Activated CD8-positive, alpha-beta memory T cell treated with anti-CD3 and anti-CD28 coated beads for 36 hours (primary cell): ENCODE data around the gene DIO3. TPM values are rescaled to one million over a fixed set of nuclear protein-coding genes. Genes with fewer than 3 reads are reported as not detected.

ENCODE experiments used
- CTCF ChIA-PET: fragments of 350-600 bp; sonication (Branson Sonifier 250); formaldehyde crosslinking; loops from one replicate; lab custom pipeline; 2021; ENCODE audit warnings: antibody characterized with exemption; lab: Charles Lee
- POLR2A ChIA-PET: fragments of 350-600 bp; sonication (Branson Sonifier 250); formaldehyde crosslinking; loops from one replicate; lab custom pipeline; 2021; ENCODE audit warnings: antibody characterized with exemption; lab: Charles Lee
- total RNA-seq, 2 experiments: library from RNA; stranded (reverse); gene quantifications; one replicate each; pipeline ENCODE4 v1.2.3, GENCODE V29; 2021

DIO3 gene
- total RNA-seq = not detected

GRCh38 chr14:101561145-101561896, at the start of gene DIO3:
DIO3 (plus strand) TSS chr14:101561495.
- POLR2A ChIA-PET = no interaction called here
- CTCF ChIA-PET = no interaction called here

- ChIA-PET CTCF (interaction anchor here (0.6 kb wide), 1 partner anchor 293 kb away, joined by 6 read pairs; no protein-coding TSS in a partner anchor), POLR2A (no interaction called here)
Observed at GRCh38 chr14:101511620-101512375, 49.5 kb upstream of the DIO3 start.

- ChIA-PET CTCF (no interaction called here), POLR2A (no interaction called here)
Observed at GRCh38 chr14:101512376-101512695, 49.0 kb upstream of the DIO3 start.

GRCh38 chr14:101514136-101514535, 47.2 kb upstream of the DIO3 start:
- POLR2A ChIA-PET = no interaction called here
- CTCF ChIA-PET = no interaction called here

DNA sequence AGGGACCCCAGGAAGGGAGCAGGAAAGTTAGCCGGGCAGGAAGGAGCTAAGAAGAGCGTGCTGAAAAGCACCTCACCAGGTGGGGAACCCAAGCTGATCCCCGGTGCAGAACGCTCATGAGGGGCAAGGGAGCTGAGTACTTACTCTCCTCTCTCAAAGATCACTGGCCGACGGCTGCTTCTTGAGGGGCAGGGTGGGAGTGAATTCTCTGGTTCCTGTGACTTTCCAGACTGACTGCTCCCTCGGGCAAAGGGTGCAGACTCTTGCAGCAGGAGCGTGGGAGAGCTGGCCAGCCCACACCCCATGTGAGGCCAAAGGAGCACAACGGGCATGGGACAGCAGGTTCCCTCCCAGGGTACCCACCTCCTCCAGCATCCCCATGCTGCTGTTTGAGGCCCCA, 44.9 kb upstream of the DIO3 start:
- ChIA-PET CTCF (no interaction called here), POLR2A (no interaction called here)

- CTCF ChIA-PET = no interaction called here
Observed at GRCh38 chr14:101518611-101519473, 42.5 kb upstream of the DIO3 start.

DNA sequence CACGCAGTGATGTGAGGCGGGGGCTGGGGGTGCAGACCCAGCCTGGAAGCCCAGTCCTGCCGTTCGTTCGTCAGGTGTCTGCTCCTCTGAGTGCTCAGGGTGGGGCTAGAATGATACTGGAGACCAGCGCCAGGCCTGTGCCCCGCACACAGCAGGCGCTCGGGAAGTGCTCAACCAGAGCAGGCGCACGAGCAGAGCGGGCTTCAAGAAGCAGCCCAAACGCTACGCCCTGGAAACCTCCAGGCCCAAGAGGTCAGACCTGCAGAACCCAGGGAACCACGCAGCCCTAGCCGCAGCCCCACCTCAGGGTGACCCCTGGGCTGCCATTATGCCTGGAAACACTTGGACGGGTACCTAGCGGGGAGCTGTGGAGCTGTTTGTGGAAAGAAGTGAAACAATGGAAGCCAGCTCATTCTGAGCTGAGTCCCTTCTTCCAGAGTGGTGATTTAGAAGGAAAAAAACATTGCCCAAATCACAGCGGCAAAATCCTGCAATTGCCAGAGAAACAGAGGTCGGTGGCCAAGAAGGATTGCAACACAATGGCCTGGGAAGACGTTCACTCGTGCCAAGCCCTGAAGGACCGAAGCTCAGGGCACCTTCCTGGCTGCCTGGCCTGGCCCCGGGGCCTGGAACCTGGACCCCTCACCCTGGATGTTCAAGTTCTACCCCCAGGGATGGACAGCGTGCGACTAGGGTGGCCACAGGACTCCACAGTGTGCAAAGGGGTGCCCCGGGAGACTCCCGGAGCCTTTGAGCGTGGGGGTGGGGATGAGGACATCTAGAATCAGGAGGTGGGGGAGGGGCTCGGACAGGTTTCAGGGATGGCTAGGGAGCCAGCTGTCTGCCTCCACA, 40.4 kb upstream of the DIO3 start:
- CTCF ChIA-PET = no interaction called here
- POLR2A ChIA-PET = no interaction called here

More at GRCh38 chr14:101518611-101519473, 42.5 kb upstream of the DIO3 start:
- POLR2A ChIA-PET = no interaction called here

- CTCF ChIA-PET = no interaction called here
Observed at GRCh38 chr14:101521473-101521915, 39.8 kb upstream of the DIO3 start.

DNA sequence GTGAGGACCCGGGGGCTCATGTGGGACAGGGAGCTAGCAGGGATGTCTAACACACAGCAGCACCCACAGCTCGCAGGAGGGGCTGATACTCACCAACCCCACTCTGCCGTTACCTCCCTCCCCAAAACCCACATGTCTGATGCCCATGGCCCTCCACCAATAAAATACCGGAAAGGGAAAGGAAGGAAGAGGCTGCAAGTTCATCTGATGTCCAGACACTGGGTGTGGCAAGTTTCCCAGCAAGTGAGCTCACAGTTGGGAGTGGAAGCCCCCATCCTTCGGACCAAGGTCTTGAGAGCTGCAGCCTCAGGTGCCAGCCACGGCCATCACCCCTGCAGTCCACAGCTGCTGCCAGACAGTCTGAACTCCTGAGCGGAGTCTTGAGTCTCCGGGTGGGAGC, 39.3 kb upstream of the DIO3 start:
- ChIA-PET POLR2A (no interaction called here), CTCF (no interaction called here)

More at GRCh38 chr14:101521473-101521915, 39.8 kb upstream of the DIO3 start:
- POLR2A ChIA-PET = no interaction called here

GRCh38 chr14:101525640-101526527, 35.4 kb upstream of the DIO3 start:
- POLR2A ChIA-PET = no interaction called here
- CTCF ChIA-PET = no interaction called here

DNA sequence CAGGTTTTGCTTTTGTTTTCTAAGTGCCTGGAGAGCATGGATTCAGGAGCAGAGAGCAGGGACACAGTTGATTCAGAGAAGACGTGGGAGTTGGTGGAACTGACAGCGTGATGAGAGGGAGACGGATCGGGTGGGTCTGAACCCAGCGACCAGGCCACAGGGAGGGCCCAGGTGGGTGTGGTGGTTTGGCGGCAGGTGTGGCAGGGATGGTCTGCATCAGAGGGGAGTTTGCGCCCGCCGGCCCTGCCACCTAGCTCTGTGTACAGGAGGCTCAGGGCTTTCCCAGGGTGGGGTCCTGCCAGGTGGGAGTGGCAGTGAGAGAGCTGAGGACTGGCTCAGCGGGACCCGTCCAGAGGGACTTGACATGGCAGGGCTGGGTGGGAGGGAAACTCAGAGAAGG, 33.3 kb upstream of the DIO3 start:
- ChIA-PET CTCF (no interaction called here), POLR2A (no interaction called here)

DNA sequence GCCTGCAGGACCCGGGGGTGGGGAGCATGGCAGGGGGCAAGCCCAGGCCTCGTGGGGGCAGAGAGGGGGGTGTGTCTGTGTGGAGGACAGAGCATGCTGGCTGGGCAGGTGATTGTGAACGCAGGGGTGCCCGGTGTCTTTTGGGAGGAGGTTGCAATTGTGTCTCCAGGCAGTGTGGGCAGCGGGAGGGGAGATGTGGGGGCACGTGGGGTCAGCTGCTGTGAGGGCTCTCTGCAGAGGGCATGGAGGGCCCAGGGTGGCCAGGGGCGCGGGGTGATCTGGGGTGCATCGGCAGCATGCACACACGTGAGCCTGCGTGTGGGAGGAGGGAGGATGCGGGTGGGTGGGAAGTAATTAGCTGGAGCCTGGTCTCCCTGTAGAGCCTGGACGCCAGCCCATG, 32.2 kb upstream of the DIO3 start:
- CTCF ChIA-PET = no interaction called here
- POLR2A ChIA-PET = no interaction called here

DNA sequence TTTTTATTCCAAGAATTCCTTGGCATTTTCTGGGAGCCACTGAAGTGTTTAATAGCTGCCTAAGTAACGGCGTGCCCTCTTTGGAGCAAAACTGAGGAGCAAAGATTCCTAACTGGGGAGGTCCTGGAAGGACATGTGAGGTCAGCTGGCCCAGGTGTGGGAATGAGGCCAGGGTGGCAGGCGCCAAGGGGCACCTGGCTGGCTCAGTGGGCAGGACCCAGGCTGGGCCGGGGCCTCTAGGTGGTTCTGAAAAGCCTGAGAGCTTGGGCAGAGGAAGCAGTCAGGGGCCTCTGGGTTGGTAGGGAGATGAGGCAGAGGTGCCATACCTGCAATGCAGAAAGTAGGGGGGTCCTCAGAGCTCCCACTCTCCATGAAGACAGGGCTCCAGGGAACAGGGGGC, 27.1 kb upstream of the DIO3 start:
- CTCF ChIA-PET = no interaction called here
- POLR2A ChIA-PET = no interaction called here

- ChIA-PET CTCF (no interaction called here), POLR2A (no interaction called here)
Observed at GRCh38 chr14:101535232-101535631, 26.1 kb upstream of the DIO3 start.

DNA sequence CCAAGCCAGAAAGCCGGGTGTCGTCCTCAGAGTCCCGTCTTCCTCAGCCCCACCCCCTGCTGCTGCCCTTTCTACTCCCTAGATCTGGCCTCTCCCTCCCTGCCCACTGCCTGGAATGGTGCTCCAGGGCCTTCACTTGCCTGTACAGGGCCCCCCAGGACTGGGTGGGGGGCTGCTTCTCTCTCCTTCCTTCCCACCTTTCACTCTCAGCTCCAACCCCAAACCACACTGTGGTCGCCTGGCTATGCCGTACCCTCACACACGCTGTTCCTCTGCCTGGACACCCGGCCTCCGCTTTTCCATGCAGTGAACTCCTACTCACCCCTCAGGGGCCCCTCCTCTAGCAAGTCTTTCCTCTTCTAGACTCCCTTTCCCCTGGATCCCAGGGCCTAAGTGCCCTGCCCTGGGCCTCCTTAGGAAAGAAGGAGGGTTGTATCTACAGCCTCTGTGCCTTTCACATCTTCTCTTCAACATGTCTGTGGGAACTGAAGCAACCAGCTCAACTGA, 25.5 kb upstream of the DIO3 start:
- POLR2A ChIA-PET = no interaction called here

DNA sequence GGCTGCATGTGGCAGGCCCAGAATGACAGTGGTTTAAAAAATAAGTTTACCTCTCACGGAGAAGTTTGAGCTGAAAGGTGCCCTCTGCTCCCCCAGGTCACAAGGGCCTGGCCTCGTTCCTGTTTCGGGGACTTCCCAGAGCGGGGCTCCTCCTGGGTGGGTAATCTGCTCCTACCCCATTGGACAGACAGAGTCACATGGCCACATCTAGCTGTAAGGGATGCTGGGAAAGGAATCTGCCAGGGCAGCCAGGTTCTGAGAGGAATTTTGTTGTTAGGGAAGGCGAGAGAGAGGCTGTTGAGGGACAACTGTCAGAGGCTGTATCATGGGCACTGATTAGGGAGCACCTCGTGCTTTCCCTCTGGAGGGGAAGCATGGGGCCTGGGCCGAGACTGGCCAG, 24.0 kb upstream of the DIO3 start:
- CTCF ChIA-PET = no interaction called here
- POLR2A ChIA-PET = no interaction called here

More for the DNA sequence above, 25.5 kb upstream of the DIO3 start:
- CTCF ChIA-PET = no interaction called here

- CTCF ChIA-PET = no interaction called here
- POLR2A ChIA-PET = no interaction called here
Observed at GRCh38 chr14:101538878-101539277, 22.4 kb upstream of the DIO3 start.

GRCh38 chr14:101539880-101540279, 21.4 kb upstream of the DIO3 start:
- POLR2A ChIA-PET = no interaction called here
- CTCF ChIA-PET = no interaction called here
